ENCODE measurements around the gene SPTBN4. TPM values are rescaled to one million over a fixed set of nuclear protein-coding genes. Genes with fewer than 3 reads are reported as not detected.

SPTBN4 gene
- polyA plus RNA-seq, 6 donors from 2014 or later: not detected

DNA sequence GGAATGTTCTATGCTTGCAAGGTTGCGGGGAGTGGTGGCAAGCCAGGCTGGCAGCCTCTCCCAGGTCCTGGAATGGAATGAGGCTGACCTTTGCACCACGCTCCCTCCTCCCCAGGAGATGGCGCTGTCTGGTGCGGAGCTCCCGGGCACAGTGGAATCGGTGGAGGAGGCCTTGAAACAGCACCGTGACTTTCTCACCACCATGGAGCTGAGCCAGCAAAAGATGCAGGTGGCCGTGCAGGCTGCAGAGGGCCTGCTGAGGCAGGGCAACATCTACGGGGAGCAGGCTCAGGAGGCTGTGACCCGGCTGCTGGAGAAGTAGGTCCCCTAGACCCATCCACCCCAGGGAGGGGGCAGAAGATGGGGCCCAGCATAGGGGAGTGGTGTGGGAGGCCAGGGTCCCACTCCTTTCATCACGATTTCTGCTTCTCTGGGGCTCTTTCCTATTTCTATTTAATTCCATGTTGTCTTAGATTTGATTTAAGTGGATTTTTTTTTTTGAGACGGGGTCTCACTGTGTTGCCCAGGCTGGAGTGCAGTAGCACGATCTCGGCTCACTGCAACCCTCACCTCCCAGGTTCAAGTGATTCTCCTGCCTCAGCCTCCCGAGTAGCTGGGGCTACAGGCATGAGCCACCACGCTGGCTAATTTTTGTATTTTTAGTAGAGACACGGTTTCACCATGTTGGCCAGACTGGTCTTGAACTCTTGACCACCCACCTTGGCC lies 56.7 kb downstream of the SPTBN4 start:
- DNase-seq (no peak), ATAC-seq (ENCODE audit: low read depth in 2 of 2) (peak; percentile 43 to 63)
- H3K4me1 Mint-ChIP-seq: peaks cover 3 to 8% (median 7%) of the 10 kb centered on the region in 3 donors
- no peak overlapping the region for H3K27ac Mint-ChIP-seq
- no peak overlapping the region for H3K4me3 Mint-ChIP-seq
- peaks cover 34 to 60% (median 51%) of the 10 kb centered on the region in 3 donors for H3K27me3 Mint-ChIP-seq
- no peaks in the 10 kb centered on the region for H3K36me3 Mint-ChIP-seq
- peaks cover 0 to 3% (median 0%) of the 10 kb centered on the region in 7 donors for H3K9me3 Mint-ChIP-seq

DNA sequence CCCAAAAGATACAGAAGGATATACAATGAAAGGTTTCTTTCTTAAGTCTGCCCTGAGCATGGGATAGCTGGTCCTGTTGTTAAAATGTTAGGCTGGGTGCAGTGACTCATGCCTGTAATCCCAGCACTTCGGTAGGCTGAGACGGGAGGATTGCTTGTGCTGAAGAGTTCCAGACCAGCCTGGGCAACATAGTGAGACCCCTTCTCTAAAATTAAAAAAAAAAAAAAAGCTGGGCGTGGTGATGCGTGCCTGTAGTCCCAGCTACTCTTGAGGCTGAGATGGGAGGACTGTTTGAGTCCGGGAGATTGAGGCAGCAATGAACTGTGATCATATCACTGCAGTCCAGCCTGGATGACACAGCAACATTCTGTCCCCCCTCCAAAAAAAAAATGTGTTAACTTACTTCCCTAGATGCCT lies 57.3 kb downstream of the SPTBN4 start:
- no peak overlapping the region for H3K27ac Mint-ChIP-seq
- no peak overlapping the region for H3K4me3 Mint-ChIP-seq

DNA sequence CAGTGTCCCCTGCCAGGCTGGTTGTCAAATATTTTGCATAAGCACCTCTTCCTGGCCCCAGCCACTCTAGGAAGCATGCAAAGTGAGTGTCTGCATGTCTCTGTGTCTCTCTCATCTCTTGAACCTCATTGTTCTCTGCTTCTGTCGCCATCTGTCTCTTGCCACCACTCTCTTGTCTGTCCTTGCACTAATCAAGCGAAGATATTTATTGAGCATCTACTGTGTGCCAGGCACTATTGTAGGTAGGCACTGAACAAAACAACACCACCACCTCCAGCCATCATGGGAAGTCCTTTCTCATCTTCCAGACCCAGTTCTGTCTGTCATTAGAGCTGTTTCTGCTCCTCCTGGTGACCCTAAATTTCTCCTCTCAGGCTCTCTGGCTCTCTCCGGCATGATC lies 57.9 kb downstream of the SPTBN4 start:
- ATAC-seq (ENCODE audit: low read depth in 2 of 2) (no peak), DNase-seq (no peak)
- Mint-ChIP-seq H3K9me3 (peaks cover 0 to 3% (median 0%) of the 10 kb centered on the region in 7 donors), H3K4me3 (no peak overlapping the region), H3K27me3 (peaks cover 34 to 61% (median 47%) of the 10 kb centered on the region in 3 donors), H3K36me3 (no peaks in the 10 kb centered on the region), H3K27ac (peak overlapping the region in 2 of 6 donors; percentile 0 to 5), H3K4me1 (peaks cover 12 to 16% (median 13%) of the 10 kb centered on the region in 3 donors)

More for the DNA sequence above, 57.3 kb downstream of the SPTBN4 start:
- Mint-ChIP-seq H3K9me3 (peaks cover 0 to 3% (median 0%) of the 10 kb centered on the region in 7 donors), H3K27me3 (peaks cover 35 to 61% (median 53%) of the 10 kb centered on the region in 3 donors), H3K36me3 (no peaks in the 10 kb centered on the region), H3K4me1 (peaks cover 9 to 13% (median 12%) of the 10 kb centered on the region in 3 donors)
- no peak for ATAC-seq (ENCODE audit: low read depth in 2 of 2)
- DNase-seq: no peak

DNA sequence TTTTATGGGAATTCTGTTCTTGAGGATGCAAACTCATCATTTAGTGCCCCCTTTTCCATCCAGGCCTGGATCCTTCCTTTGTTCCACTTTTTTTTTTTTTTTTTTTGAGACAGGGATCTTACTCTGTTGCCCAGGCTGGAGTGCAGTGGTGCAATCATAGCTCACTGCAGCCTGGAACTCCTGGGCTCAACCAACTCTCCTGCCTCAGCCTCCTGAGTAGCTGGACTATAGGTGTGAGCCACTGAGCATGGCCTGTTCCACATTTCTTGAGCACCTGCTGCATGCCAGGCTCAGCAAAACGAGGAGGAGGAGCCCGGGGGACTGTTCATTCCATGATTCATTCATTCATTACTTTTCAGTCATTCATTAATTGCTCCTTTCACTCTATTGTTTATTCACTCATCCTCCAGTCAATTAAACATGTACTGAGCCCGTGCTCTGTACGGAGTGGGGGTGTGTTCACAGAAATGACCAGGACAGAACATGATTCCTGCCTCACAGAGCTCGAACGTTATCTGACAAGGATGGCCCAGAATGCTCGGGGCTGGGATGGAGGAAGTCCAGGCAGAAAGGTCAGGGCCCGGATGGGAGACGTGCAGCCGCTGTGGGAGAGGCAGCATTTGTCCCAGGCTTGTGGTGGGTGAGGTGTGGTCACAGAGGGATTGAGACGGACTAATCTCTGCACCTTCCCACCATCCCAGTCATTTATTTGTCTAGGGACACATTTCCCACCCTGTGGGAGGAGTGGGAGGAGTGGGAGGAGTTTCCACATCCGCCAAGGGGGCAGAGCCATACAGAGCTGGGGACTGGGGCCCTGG lies 58.6 kb downstream of the SPTBN4 start:
- Mint-ChIP-seq H3K9me3 (peaks cover 0 to 3% (median 0%) of the 10 kb centered on the region in 7 donors), H3K4me3 (peak overlapping the region in 1 of 8 donors; percentile 73), H3K36me3 (no peaks in the 10 kb centered on the region), H3K27ac (peak overlapping the region in 1 of 6 donors; percentile 9), H3K27me3 (peaks cover 28 to 56% (median 40%) of the 10 kb centered on the region in 3 donors), H3K4me1 (peaks cover 13 to 20% (median 16%) of the 10 kb centered on the region in 3 donors)
- no peak for DNase-seq
- ATAC-seq (ENCODE audit: low read depth in 2 of 2): no peak

DNA sequence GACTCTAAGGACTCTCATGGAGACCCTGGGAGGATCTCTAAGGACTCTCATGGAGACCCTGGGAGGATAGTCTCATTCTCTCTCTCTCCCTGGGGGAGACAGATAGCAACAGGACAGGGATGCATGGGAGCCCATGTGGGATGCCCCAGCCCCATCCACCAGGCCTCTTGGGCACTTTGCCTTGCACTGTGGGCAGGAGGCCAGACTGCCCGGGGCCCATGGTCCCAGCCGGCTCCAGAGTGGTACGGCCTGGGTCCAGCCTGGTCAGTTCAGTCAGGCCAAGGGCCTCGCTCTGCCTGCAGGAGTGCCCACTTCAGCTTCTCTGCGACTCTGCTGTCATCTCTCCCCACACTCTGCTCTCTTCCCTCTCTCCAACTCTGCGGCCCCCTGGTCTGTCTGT lies 61.3 kb downstream of the SPTBN4 start:
- H3K4me3 Mint-ChIP-seq: peak overlapping the region in 4 of 8 donors; percentile 4 to 85 (median 28)
- H3K27ac Mint-ChIP-seq: peak overlapping the region in 1 of 6 donors; percentile 82
- H3K4me1 Mint-ChIP-seq: peaks cover 23 to 25% (median 24%) of the 10 kb centered on the region in 3 donors
- peaks cover 0 to 6% of the 10 kb centered on the region in 2 donors for H3K36me3 Mint-ChIP-seq
- peaks cover 0 to 5% (median 0%) of the 10 kb centered on the region in 7 donors for H3K9me3 Mint-ChIP-seq
- no peak for ATAC-seq (ENCODE audit: low read depth in 2 of 2)
- DNase-seq: no peak
- H3K27me3 Mint-ChIP-seq: peaks cover 44 to 62% (median 54%) of the 10 kb centered on the region in 3 donors

DNA sequence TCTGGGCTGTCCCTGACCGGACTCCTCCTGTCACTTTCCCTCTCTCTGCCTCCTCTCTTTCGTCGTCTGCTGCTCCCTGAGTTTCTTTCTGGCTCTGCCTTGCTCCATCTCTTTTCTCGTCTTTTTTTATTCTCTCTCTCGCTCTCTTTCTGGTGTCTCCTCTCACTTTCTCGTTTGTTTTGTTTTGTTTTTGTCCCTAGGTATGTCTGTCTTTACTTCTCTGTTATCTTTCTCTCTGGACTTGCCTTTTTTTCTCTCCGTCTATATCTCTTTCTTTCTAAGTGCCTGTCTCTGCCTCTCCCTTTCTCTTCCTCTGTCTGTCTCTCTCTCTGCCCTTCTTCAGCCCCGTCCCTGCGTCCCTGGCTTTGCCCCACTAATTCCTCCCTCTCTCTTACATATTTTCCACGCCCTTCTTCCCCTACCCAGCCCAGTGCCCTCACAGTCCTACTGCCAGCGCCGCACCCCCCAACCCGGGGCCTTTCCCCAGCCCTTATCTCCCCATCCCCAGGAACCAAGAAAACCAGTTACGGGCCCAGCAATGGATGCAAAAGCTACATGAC lies 61.8 kb downstream of the SPTBN4 start:
- H3K27ac Mint-ChIP-seq: peak overlapping the region in 5 of 6 donors; percentile 10 to 85 (median 62)
- peaks cover 23 to 25% (median 24%) of the 10 kb centered on the region in 3 donors for H3K4me1 Mint-ChIP-seq
- H3K9me3 Mint-ChIP-seq: peaks cover 0 to 8% (median 2%) of the 10 kb centered on the region in 7 donors

DNA sequence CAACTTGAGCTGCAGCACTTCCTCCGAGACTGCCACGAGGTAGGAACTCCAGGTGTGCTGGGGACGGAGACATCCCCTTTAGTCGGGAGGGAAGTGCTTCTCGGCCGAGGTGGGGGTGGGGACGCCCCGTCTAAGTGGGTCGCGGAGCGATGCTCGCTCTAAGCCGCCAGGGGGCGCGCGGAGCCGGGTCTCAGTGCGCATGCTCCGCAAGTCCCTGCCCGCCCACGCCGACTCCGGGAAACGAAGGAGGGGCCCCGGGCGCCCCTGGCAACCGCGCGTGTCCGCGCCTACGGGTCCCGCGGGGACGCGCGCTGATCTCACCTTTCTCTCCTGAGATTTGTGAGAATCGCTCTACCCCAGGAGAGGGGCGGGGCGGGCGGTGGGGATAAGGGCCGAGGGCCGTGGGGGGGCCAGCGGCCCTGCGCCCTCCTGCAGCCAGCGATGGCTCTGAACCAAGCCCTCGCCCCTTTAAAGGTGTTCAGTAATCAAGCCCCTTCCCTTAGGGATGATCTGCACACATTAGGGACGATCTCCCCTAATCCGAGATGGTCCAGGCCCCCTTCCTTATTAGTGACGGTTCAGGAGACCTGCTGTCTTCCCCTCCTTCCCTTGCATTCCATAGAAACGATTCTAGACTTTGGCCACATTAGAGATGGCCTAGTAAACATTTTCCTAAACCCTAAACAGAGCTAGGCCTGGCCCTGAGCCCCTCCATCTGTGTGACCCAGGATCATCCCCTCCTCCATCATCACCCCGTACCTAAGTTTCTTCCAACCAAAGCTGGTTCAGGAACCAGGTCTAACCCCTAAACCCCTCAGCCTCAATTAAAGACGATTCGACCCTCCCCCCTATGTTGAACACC lies 62.5 kb downstream of the SPTBN4 start:
- H3K27ac Mint-ChIP-seq: peak overlapping the region in 4 of 6 donors; percentile 62 to 86 (median 82)
- H3K4me3 Mint-ChIP-seq: peak overlapping the region; percentile 58 to 90 (median 72)
- ATAC-seq (ENCODE audit: low read depth in 2 of 2) (peak; percentile 83 to 87), DNase-seq (peak; percentile 88)
- H3K4me1 Mint-ChIP-seq: peaks cover 23 to 25% (median 24%) of the 10 kb centered on the region in 3 donors
- peaks cover 0 to 13% (median 5%) of the 10 kb centered on the region in 7 donors for H3K9me3 Mint-ChIP-seq
- H3K36me3 Mint-ChIP-seq: peaks cover 0 to 6% of the 10 kb centered on the region in 2 donors
- peaks cover 54 to 72% (median 65%) of the 10 kb centered on the region in 3 donors for H3K27me3 Mint-ChIP-seq

More for the DNA sequence above, 61.8 kb downstream of the SPTBN4 start:
- H3K36me3 Mint-ChIP-seq: peaks cover 0 to 6% of the 10 kb centered on the region in 2 donors
- H3K4me3 Mint-ChIP-seq: peak overlapping the region in 6 of 8 donors; percentile 58 to 85 (median 60)
- no peak for ATAC-seq (ENCODE audit: low read depth in 2 of 2)
- H3K27me3 Mint-ChIP-seq: peaks cover 48 to 66% (median 59%) of the 10 kb centered on the region in 3 donors
- DNase-seq: no peak

DNA sequence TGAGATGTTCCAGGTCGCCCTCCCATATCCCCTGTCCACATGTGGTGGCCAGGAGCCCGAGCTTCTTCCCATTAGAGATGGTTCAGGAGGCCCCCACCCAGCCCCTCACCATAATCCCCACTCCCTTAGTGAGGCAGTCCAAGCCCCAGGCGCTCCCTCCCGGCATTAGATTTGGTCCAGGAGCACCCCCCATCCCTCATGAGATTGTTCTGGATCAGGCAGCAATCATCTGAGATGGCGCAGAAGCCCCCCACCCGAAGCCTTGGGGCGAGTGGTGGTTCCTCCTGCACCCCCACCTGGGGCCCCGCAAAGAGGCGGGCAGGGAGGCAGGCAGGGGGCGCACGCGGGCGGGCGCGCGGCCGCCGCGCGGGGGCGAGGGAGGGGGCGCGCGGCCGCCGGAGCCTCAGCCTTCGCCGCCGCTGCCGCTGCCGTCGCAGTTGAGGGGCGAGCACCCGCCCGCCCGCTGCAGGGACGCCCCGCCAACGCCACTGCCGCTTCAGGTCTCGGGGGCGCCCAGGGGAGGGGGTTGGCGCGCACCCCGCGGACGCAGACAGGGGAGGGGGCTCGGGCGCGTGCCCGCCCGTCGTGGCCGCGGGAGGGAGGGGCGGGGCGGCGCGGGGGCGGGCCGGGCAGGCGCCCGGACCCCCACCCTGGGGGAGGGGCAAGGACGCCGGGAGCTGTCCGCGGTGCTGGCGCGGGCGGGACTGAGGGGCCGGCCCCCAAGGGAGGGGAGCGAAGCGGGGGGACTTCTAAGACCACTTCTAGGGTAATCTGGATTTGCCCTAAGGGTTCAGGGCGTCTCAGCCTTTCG lies 63.5 kb downstream of the SPTBN4 start:
- H3K27ac Mint-ChIP-seq: peak overlapping the region in 2 of 6 donors; percentile 62 to 86
- no peak for ATAC-seq (ENCODE audit: low read depth in 2 of 2)
- H3K9me3 Mint-ChIP-seq: peaks cover 0 to 13% (median 5%) of the 10 kb centered on the region in 7 donors

DNA sequence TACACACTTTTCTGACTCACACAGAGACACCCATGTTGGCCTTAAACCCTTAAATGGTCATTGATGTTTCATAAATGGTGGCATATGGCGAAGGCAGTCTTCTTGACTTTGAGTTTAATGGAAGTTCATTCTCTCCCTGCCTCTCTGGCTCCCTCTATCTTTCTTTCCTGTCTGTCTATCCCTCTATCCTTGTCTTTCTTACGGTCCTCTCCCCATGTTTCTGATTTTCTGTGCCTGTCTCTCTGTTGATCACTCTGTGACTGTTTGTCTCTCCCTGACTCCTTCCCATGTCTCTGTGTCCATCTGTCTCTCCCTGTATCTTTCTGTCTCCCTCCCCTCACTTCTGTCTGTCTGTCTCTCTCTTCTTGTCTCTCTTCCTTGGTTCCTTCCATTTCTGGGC lies 66.7 kb downstream of the SPTBN4 start:
- ATAC-seq (ENCODE audit: low read depth in 2 of 2): no peak

More for the DNA sequence above, 63.5 kb downstream of the SPTBN4 start:
- peaks cover 23 to 25% (median 24%) of the 10 kb centered on the region in 3 donors for H3K4me1 Mint-ChIP-seq
- peaks cover 53 to 72% (median 59%) of the 10 kb centered on the region in 3 donors for H3K27me3 Mint-ChIP-seq
- peaks cover 0 to 6% of the 10 kb centered on the region in 2 donors for H3K36me3 Mint-ChIP-seq
- DNase-seq: no peak
- peak overlapping the region in 6 of 8 donors; percentile 58 to 90 (median 72) for H3K4me3 Mint-ChIP-seq

DNA sequence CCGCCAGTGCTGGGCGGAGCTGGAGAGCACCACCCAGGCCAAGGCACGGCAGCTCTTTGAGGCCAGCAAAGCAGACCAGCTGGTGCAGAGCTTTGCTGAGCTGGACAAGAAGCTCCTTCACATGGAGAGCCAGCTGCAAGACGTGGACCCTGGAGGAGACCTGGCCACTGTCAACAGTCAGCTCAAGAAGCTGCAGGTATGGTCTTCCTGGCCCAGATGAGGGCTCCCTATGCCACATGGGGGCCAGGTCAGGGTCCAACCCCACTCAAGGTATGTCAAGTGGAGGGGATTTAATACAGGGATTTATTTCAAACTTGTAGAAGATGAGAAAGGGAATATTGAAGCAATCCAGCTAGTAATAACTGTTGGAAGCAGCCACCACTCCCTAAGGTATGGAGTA lies 67.3 kb downstream of the SPTBN4 start:
- peaks cover 0 to 6% of the 10 kb centered on the region in 2 donors for H3K36me3 Mint-ChIP-seq
- DNase-seq (no peak), ATAC-seq (ENCODE audit: low read depth in 2 of 2) (no peak)
- no peak overlapping the region for H3K4me3 Mint-ChIP-seq
- peaks cover 0 to 13% (median 5%) of the 10 kb centered on the region in 7 donors for H3K9me3 Mint-ChIP-seq
- peaks cover 10 to 18% (median 16%) of the 10 kb centered on the region in 3 donors for H3K4me1 Mint-ChIP-seq
- H3K27ac Mint-ChIP-seq: no peak overlapping the region
- peaks cover 35 to 64% (median 42%) of the 10 kb centered on the region in 3 donors for H3K27me3 Mint-ChIP-seq

More for the DNA sequence above, 66.7 kb downstream of the SPTBN4 start:
- Mint-ChIP-seq H3K27ac (peak overlapping the region in 1 of 6 donors; percentile 91), H3K9me3 (peaks cover 0 to 13% (median 5%) of the 10 kb centered on the region in 7 donors), H3K4me3 (no peak overlapping the region), H3K27me3 (peaks cover 40 to 68% (median 47%) of the 10 kb centered on the region in 3 donors), H3K36me3 (peaks cover 0 to 6% of the 10 kb centered on the region in 2 donors), H3K4me1 (peaks cover 15 to 24% (median 21%) of the 10 kb centered on the region in 3 donors)
- no peak for DNase-seq

DNA sequence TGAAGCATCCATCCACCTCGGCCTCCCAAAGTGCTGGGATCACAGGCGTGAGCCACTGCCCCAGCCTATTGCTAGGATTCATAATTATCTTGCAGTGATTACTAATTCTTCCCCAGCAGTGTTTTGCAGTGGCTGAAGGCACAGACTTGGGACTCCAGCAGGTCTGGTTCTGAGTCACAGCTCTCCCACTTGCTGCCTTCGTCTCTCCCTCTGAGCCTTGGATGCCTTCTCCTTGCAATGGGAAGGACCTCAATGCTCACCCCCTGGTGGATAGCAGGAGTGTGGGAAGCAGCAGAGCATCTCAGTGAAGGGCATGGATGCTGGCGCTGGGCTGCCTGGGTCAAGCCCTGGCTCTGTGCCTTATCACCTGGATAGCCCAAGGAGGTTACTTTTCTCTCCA lies 72.3 kb downstream of the SPTBN4 start:
- Mint-ChIP-seq H3K27me3 (peaks cover 22 to 48% (median 35%) of the 10 kb centered on the region in 3 donors), H3K27ac (no peak overlapping the region), H3K36me3 (no peaks in the 10 kb centered on the region)

More for the DNA sequence above, 72.3 kb downstream of the SPTBN4 start:
- DNase-seq: no peak
- peaks cover 0 to 4% (median 0%) of the 10 kb centered on the region in 3 donors for H3K4me1 Mint-ChIP-seq
- ATAC-seq (ENCODE audit: low read depth in 2 of 2): no peak
- peaks cover 0 to 3% (median 0%) of the 10 kb centered on the region in 7 donors for H3K9me3 Mint-ChIP-seq
- H3K4me3 Mint-ChIP-seq: no peak overlapping the region

Data from naive B cell (primary cell).